Body of pancreas (tissue), 4 donors: Measurements from ENCODE around the gene CAPN3.

Source experiments
- POLR2A ChIP-seq, 3 donors: fragments of 450-650 bp; IDR thresholded peaks; one replicate each; pipeline ENCODE4 v1.6.1; 2016; ENCODE audit warnings: antibody characterized with exemption in 3 of 3, mild to moderate bottlenecking in 2 of 3
- TF ChIP-seq, protein P1 (sequence below), 7 experiments: fragments of 450-650 bp in 4 of 7; fragments of 200-600 bp in 3 of 7; sonication (generic) in 3 of 7; IDR thresholded peaks; one replicate each; pipeline ENCODE4 v1.5.1; 2016 to 2019; ENCODE audit warnings: antibody characterized with exemption in 7 of 7

GRCh38 chr15:42324308-42324707, 35.0 kb upstream of the CAPN3 start:
- TF ChIP-seq POLR2A (IDR thresholded peaks at IDR 0.05), result no peak
- TF ChIP-seq, protein P1, sequence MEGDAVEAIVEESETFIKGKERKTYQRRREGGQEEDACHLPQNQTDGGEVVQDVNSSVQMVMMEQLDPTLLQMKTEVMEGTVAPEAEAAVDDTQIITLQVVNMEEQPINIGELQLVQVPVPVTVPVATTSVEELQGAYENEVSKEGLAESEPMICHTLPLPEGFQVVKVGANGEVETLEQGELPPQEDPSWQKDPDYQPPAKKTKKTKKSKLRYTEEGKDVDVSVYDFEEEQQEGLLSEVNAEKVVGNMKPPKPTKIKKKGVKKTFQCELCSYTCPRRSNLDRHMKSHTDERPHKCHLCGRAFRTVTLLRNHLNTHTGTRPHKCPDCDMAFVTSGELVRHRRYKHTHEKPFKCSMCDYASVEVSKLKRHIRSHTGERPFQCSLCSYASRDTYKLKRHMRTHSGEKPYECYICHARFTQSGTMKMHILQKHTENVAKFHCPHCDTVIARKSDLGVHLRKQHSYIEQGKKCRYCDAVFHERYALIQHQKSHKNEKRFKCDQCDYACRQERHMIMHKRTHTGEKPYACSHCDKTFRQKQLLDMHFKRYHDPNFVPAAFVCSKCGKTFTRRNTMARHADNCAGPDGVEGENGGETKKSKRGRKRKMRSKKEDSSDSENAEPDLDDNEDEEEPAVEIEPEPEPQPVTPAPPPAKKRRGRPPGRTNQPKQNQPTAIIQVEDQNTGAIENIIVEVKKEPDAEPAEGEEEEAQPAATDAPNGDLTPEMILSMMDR (IDR thresholded peaks at IDR 0.05), result no peak
